OCI-LY3 (cell line): ENCODE results near the gene PIGM.

ENCODE experiments used
- H2AFZ ChIP-seq: fragments of 200-600, 300-600 bp; shearing (Covaris generic); 2 replicates; pipeline ENCODE4 v1.6.0; 2014; ENCODE audit warnings: antibody characterized with exemption, low read depth, low read length
- H3K27ac ChIP-seq: fragments of 200-600, 300-600 bp; sonication (generic); 2 replicates; pipeline ENCODE4 v1.5.1; 2014; ENCODE audit warnings: mild to moderate bottlenecking, low read length, moderate library complexity, mixed read lengths
- H3K27me3 ChIP-seq: fragments of 200-600, 300-600 bp; sonication (generic); 2 replicates; pipeline ENCODE4 v1.6.1; 2014; ENCODE audit warnings: low read depth, low read length, mixed read lengths
- H3K36me3 ChIP-seq: fragments of 200-600, 300-600 bp; sonication (generic); replicated peaks from 2 replicates; pipeline ENCODE3; 2014; ENCODE audit warnings: low read depth, low read length, mixed read lengths
- H3K4me1 ChIP-seq: fragments of 300-600, 200-600 bp; sonication (generic); 2 replicates; pipeline ENCODE4 v1.6.1; 2014; ENCODE audit warnings: low read length, mixed read lengths
- H3K4me2 ChIP-seq: fragments of 200-600, 300-600 bp; sonication (generic); 2 replicates; pipeline ENCODE4 v1.6.1; 2014; ENCODE audit warnings: low read length, mixed read lengths
- H3K4me3 ChIP-seq: fragments of 300-600, 200-600 bp; sonication (generic); 2 replicates; pipeline ENCODE4 v1.5.1; 2014; ENCODE audit warnings: antibody characterized with exemption, mild to moderate bottlenecking, low read length, moderate library complexity
- H3K79me2 ChIP-seq: fragments of 300-600, 200-600 bp; shearing (Covaris generic); 2 replicates; pipeline ENCODE4 v1.6.1; 2014; ENCODE audit warnings: mild to moderate bottlenecking, low read length, mixed read lengths
- H3K9ac ChIP-seq: fragments of 300-600, 200-600 bp; shearing (Covaris generic); 2 replicates; pipeline ENCODE4 v1.6.0; 2014; ENCODE audit warnings: mild to moderate bottlenecking, low read length, moderate library complexity
- H3K9me3 ChIP-seq: fragments of 200-600, 300-600 bp; shearing (Covaris generic); 2 replicates; pipeline ENCODE4 v1.6.1; 2014; ENCODE audit warnings: low read length, mixed read lengths; ENCODE audit not compliant: insufficient read depth
- H4K20me1 ChIP-seq: fragments of 200-600, 300-600 bp; sonication (generic); 2 replicates; pipeline ENCODE4 v1.6.1; 2016; ENCODE audit warnings: low read length, mixed read lengths; ENCODE audit not compliant: insufficient read depth
- CTCF ChIP-seq: fragments of 200-600, 300-600 bp; sonication (generic); IDR thresholded peaks from 2 replicates; pipeline ENCODE4 v1.5.1; 2014; ENCODE audit warnings: antibody characterized with exemption, low read length, low read depth
- EZH2phosphoT487 ChIP-seq: fragments of 200-600 bp; shearing (Covaris generic); IDR thresholded peaks from 2 replicates; pipeline ENCODE4 v1.6.1; 2018; ENCODE audit warnings: antibody characterized with exemption, mixed run types, low read depth

PIGM gene

GRCh38 chr1:160078512-160079195, 46.9 kb upstream of the PIGM start:
- TF ChIP-seq EZH2phosphoT487: no peak
- peak; percentile 99 for TF ChIP-seq CTCF
- no peaks in the 10 kb centered on the region for H4K20me1 ChIP-seq
- H3K9ac ChIP-seq: no peak overlapping the region
- no peaks in the 10 kb centered on the region for H3K79me2 ChIP-seq
- peak overlapping the region; percentile 56 for H3K4me2 ChIP-seq
- H3K36me3 ChIP-seq: no peaks in the 10 kb centered on the region
- no peak overlapping the region for H3K27ac ChIP-seq
- peaks cover 3% of the 10 kb centered on the region for H3K4me1 ChIP-seq
- H3K4me3 ChIP-seq: peak overlapping the region; percentile 15; the same call in 1 of the 2 replicates
- peaks cover 44% of the 10 kb centered on the region for H3K27me3 ChIP-seq
- H3K9me3 ChIP-seq: no peaks in the 10 kb centered on the region
- H2AFZ ChIP-seq: peak overlapping the region; percentile 17; the same call in 1 of the 2 replicates

GRCh38 chr1:160077486-160077885, 45.7 kb upstream of the PIGM start:
- Histone ChIP-seq H3K4me3 (no peak overlapping the region), H2AFZ (no peak overlapping the region), H3K27ac (no peak overlapping the region), H3K9me3 (no peaks in the 10 kb centered on the region), H3K4me1 (peaks cover 3% of the 10 kb centered on the region), H3K9ac (no peak overlapping the region), H3K27me3 (peaks cover 44% of the 10 kb centered on the region), H3K36me3 (no peaks in the 10 kb centered on the region), H4K20me1 (no peaks in the 10 kb centered on the region), H3K4me2 (no peak overlapping the region), H3K79me2 (no peaks in the 10 kb centered on the region)
- no peak for TF ChIP-seq CTCF
- no peak for TF ChIP-seq EZH2phosphoT487

- no peak overlapping the region for H3K4me2 ChIP-seq
- no peaks in the 10 kb centered on the region for H3K79me2 ChIP-seq
- no peaks in the 10 kb centered on the region for H3K36me3 ChIP-seq
- H3K9ac ChIP-seq: no peak overlapping the region
- H3K27me3 ChIP-seq: peaks cover 42% of the 10 kb centered on the region
- H3K4me3 ChIP-seq: no peak overlapping the region
- H3K9me3 ChIP-seq: no peaks in the 10 kb centered on the region
- H3K4me1 ChIP-seq: peaks cover 3% of the 10 kb centered on the region
- no peak overlapping the region for H2AFZ ChIP-seq
- TF ChIP-seq EZH2phosphoT487 (no peak), CTCF (no peak)
- no peak overlapping the region for H3K27ac ChIP-seq
- H4K20me1 ChIP-seq: no peaks in the 10 kb centered on the region
Observed at GRCh38 chr1:160076295-160076694, 44.5 kb upstream of the PIGM start.

- Histone ChIP-seq H2AFZ (no peak overlapping the region), H3K79me2 (no peaks in the 10 kb centered on the region), H3K27ac (no peak overlapping the region), H3K4me2 (no peak overlapping the region), H3K27me3 (peaks cover 42% of the 10 kb centered on the region), H3K9ac (no peak overlapping the region), H3K4me1 (peaks cover 3% of the 10 kb centered on the region), H3K4me3 (no peak overlapping the region), H4K20me1 (no peaks in the 10 kb centered on the region), H3K9me3 (no peaks in the 10 kb centered on the region), H3K36me3 (no peaks in the 10 kb centered on the region)
- TF ChIP-seq EZH2phosphoT487 (no peak), CTCF (no peak)
Observed at GRCh38 chr1:160075836-160076235, 44.0 kb upstream of the PIGM start.
